HG03175 (cell line): Measurements from ENCODE around the gene CAMP.
A peak's percentile ranks its signal among the peaks of the same experiment; 100 is the strongest.
"Not testable (repeated sequence)": the region's sequence is repeated elsewhere in the genome, so short reads cannot be mapped to it uniquely, and the experiment has no call there.

Source experiments
- ATAC-seq: cut with Tn5 transposase; IDR thresholded peaks from one replicate; pipeline ENCODE4 v1.9.1; 2021; ENCODE audit warnings: mild to moderate bottlenecking, moderate library complexity; ENCODE audit not compliant: unreplicated experiment

The CAMP gene

GRCh38 chr3:48222616-48223513 lies at the start of gene CAMP:
TSS of gene CAMP (plus strand) at chr3:48223495. CDS start at chr3:48223512, 17 bp downstream.
- ATAC-seq, result no peak

- ATAC-seq, result no peak
These were observed 45.2 kb upstream of the CAMP start for GRCh38 chr3:48178072-48178471.

GRCh38 chr3:48180021-48180420 lies 43.3 kb upstream of the CAMP start:
- no peak for ATAC-seq

GRCh38 chr3:48180531-48181253 lies 42.6 kb upstream of the CAMP start:
- no peak for ATAC-seq

- ATAC-seq, result no peak
These were observed 39.0 kb upstream of the CAMP start for GRCh38 chr3:48184299-48184698.

GRCh38 chr3:48185129-48185528 lies 38.2 kb upstream of the CAMP start:
- no peak for ATAC-seq

GRCh38 chr3:48186631-48187300 lies 36.5 kb upstream of the CAMP start:
- no peak for ATAC-seq

- ATAC-seq, result no peak
These were observed 36.1 kb upstream of the CAMP start for GRCh38 chr3:48187301-48187578.

GRCh38 chr3:48187579-48188265 lies 35.6 kb upstream of the CAMP start:
- ATAC-seq, result peak; percentile 21

- ATAC-seq, result peak; percentile 96
These were observed 34.8 kb upstream of the CAMP start, which contains the start of gene CDC25A for GRCh38 chr3:48188266-48189201. TSS of gene CDC25A (minus strand) at chr3:48188417. CDS start at chr3:48187947, 470 bp downstream.

GRCh38 chr3:48189321-48189720 lies 34.0 kb upstream of the CAMP start:
- no peak for ATAC-seq

GRCh38 chr3:48190911-48191310 lies 32.4 kb upstream of the CAMP start:
- ATAC-seq, result no peak

- no peak for ATAC-seq
These were observed 28.7 kb upstream of the CAMP start for GRCh38 chr3:48194446-48195071.

GRCh38 chr3:48196611-48197010 lies 26.7 kb upstream of the CAMP start:
- ATAC-seq, result no peak

- no peak for ATAC-seq
These were observed 24.2 kb upstream of the CAMP start for GRCh38 chr3:48199117-48199516.

GRCh38 chr3:48202632-48203031 lies 20.7 kb upstream of the CAMP start:
- ATAC-seq, result no peak

GRCh38 chr3:48208076-48208475 lies 15.2 kb upstream of the CAMP start:
- no peak for ATAC-seq

GRCh38 chr3:48209445-48209844 lies 13.8 kb upstream of the CAMP start:
- no peak for ATAC-seq

GRCh38 chr3:48210534-48210933 lies 12.8 kb upstream of the CAMP start:
- not testable (repeated sequence) for ATAC-seq
